SK-N-SH treated with all-trans-retinoic acid at 6 μM for 48 hours (cell line): Measurements from ENCODE around the gene VMAC.

Source experiments
- ATAC-seq: fragments of 200-7000 bp; cut with Tn5 transposase; 3 replicates; pipeline ENCODE4 v1.9.1; 2020; ENCODE audit warnings: mild to moderate bottlenecking, moderate library complexity
- ARNTL ChIP-seq: fragments of 450-650 bp; formaldehyde crosslinking; IDR thresholded peaks from 2 replicates; pipeline ENCODE4 v1.5.0; 2020; ENCODE audit warnings: low read depth, mild to moderate bottlenecking, moderate library complexity, borderline replicate concordance
- BACH2 ChIP-seq: fragments of 250-450 bp; sonication (Bioruptor Pico); IDR thresholded peaks from 2 replicates; pipeline ENCODE4 v1.9.0; 2021; ENCODE audit warnings: mild to moderate bottlenecking, borderline replicate concordance
- CSDC2 ChIP-seq: fragments of 250-450 bp; sonication (Bioruptor Pico); IDR thresholded peaks from 2 replicates; pipeline ENCODE4 v1.5.0; 2020; ENCODE audit warnings: mild to moderate bottlenecking, moderate library complexity
- GLIS3 ChIP-seq: fragments of 250-450 bp; sonication (Bioruptor Pico); IDR thresholded peaks from 2 replicates; pipeline ENCODE4 v1.5.0; 2020; ENCODE audit warnings: mild to moderate bottlenecking, moderate library complexity
- ISL1 ChIP-seq: fragments of 250-450 bp; sonication (Bioruptor Pico); IDR thresholded peaks from 2 replicates; pipeline ENCODE4 v2.1.2; 2022; ENCODE audit warnings: mild to moderate bottlenecking, moderate library complexity
- PPARA ChIP-seq: fragments of 250-450 bp; sonication (Bioruptor Pico); IDR thresholded peaks from 2 replicates; pipeline ENCODE4 v1.5.0; 2020; ENCODE audit warnings: mild to moderate bottlenecking, borderline replicate concordance
- TCF4 ChIP-seq: fragments of 250-450 bp; sonication (Bioruptor Pico); IDR thresholded peaks from 2 replicates; pipeline ENCODE4 v1.8.0; 2021; ENCODE audit warnings: mild to moderate bottlenecking, moderate library complexity, borderline replicate concordance
- TOX ChIP-seq: fragments of 250-450 bp; sonication (Bioruptor Pico); IDR thresholded peaks from 2 replicates; pipeline ENCODE4 v1.8.0; 2021; ENCODE audit warnings: mild to moderate bottlenecking, moderate library complexity, borderline replicate concordance
- ZNF565 ChIP-seq: fragments of 450-650 bp; formaldehyde crosslinking; conservative IDR thresholded peaks from 2 replicates; pipeline ENCODE4 v1.5.0; 2020; ENCODE audit warnings: low read depth, mild to moderate bottlenecking, moderate library complexity
- ZNF70 ChIP-seq: fragments of 450-650 bp; formaldehyde crosslinking; IDR thresholded peaks from 2 replicates; pipeline ENCODE4 v1.5.0; 2020; ENCODE audit warnings: mild to moderate bottlenecking, moderate library complexity
- TF ChIP-seq, protein P1 (sequence below): fragments of 250-450 bp; sonication (Bioruptor Pico); IDR thresholded peaks from 2 replicates; pipeline ENCODE4 v1.8.0; 2020; ENCODE audit warnings: mild to moderate bottlenecking, moderate library complexity, borderline replicate concordance
- TF ChIP-seq, protein P2 (sequence below): fragments of 250-450 bp; sonication (Bioruptor Pico); IDR thresholded peaks from 2 replicates; pipeline ENCODE4 v1.8.0; 2021; ENCODE audit warnings: low read depth, mild to moderate bottlenecking, moderate library complexity, borderline replicate concordance
- TF ChIP-seq, protein P3 (sequence below): fragments of 250-450 bp; sonication (Bioruptor Pico); IDR thresholded peaks from 2 replicates; pipeline ENCODE4 v1.5.0; 2020; ENCODE audit warnings: mild to moderate bottlenecking, moderate library complexity

Gene VMAC

DNA sequence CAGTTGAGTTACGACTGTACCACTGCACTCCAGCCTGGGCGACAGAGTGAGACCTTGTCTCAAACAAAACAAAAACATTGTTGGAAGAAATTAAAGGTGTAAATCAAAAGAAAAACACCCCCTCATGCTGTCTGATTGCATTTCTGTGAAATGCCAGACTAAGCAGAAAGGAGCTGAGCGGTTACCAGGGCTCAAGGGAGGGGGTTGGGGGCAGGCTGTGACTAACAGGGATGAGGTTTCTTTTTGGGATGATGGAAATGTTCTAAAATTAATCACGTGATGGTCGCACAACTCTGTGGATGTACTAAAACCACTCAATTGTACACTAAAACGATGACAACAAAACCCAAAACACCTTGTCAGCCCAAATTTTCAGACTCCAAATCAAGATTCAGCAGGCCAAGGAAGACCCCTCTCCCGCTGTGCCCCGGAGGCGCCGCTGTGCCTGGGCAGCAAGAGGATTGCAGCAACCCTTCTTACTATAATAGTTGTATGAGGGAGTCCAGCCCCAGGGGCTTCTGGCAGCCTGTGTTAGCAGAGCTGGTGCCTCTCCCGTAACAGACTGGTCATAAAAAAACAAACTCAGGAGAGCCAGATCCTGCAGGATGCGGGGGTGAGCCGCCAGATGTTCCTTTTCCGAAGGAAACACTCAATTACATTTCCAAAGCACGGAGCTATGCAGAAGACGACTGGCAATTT, 30.3 kb downstream of the VMAC start:
- TF ChIP-seq TOX, result no peak
- TF ChIP-seq GLIS3 (CRISPR knock-in tag), result no peak
- peak; percentile 87; the same call in 1 of the 2 replicates for TF ChIP-seq TCF4
- peak; percentile 60 for ATAC-seq

DNA sequence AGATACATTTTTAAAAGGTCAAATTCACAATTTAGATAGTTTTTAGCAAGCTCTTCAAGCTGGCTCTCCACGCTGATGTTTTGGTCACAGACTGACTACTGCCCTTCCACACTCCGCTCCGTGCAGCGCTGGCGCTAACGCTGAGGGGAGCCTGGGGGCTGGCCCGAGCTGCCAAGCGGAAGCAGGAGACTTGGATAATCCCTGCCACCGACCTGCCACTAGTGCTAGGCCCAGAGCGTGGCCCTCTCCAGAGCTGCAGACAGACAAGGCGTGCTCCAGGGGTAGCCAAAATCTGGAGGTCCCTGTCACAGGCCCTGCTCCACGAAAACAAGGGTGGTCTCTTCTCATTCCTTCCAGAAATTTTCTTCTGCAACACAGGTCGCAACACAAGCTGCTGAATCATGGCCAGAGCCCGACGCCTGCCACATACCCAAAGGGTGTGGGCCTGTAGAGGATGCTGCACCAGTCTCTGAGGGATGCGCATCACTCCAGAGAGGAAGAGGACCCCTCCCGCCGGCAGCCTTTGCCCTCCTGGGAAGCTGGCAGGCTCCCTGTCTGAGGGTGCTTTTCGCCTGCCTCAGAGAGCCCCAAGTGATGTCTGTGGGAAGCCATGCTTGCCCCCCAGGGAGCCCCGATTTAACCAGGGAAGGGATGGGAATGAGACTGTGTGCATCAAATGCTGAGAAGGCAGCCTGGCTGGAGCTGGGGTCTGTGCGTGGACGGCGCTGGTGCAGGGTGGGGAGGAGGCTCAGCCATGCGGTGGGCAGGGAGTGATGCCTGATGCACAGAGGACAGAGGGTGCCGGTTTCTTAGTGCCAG, 31.0 kb downstream of the VMAC start:
- peak; percentile 47 for ATAC-seq
- TF ChIP-seq ZNF70 (CRISPR knock-in tag) (no peak), BACH2 (CRISPR knock-in tag) (no peak), ARNTL (CRISPR knock-in tag) (no peak), TCF4 (no peak), ZNF565 (no peak)
- TF ChIP-seq, protein P1, sequence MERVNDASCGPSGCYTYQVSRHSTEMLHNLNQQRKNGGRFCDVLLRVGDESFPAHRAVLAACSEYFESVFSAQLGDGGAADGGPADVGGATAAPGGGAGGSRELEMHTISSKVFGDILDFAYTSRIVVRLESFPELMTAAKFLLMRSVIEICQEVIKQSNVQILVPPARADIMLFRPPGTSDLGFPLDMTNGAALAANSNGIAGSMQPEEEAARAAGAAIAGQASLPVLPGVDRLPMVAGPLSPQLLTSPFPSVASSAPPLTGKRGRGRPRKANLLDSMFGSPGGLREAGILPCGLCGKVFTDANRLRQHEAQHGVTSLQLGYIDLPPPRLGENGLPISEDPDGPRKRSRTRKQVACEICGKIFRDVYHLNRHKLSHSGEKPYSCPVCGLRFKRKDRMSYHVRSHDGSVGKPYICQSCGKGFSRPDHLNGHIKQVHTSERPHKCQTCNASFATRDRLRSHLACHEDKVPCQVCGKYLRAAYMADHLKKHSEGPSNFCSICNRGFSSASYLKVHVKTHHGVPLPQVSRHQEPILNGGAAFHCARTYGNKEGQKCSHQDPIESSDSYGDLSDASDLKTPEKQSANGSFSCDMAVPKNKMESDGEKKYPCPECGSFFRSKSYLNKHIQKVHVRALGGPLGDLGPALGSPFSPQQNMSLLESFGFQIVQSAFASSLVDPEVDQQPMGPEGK (CRISPR knock-in tag), result no peak

DNA sequence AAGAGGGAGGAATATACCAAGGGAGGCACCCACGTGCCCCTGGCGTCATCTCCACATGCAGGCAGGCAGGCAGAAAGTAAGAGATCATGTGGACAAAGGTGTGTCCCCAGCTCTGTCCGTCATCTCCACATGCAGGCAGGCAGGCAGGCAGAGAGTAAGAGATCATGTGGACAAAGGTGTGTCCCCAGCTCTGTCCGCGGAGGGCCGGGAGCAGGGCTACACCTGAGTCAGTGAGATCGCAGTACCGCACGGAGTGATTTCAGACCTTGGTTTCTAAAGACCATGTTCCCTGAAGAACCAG, 31.6 kb downstream of the VMAC start:
- no peak for ATAC-seq
- TF ChIP-seq ISL1 (CRISPR knock-in tag) (no peak), TCF4 (no peak)
- TF ChIP-seq, protein P1 (CRISPR knock-in tag), result no peak
- TF ChIP-seq, all 23 proteins: peak for 0

DNA sequence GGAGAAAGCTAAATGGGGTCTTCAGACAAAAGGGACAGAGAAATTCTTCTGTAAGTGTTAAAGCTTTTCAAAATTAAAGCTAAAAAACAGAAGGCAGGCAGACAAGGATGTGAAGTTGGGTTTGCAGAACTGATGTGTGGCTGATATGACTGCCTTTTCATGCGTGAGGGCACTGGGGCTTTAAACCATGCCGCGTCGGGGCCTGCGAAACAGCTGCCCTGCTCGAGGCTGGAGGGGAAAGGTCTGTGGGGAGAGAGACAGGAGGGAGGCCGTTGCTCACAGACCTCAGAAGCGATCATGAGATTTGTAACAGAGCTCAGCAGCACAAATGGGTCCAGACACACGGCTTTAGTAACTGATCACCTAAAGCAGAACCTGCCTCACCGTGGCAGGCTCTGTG, 32.9 kb downstream of the VMAC start:
- TF ChIP-seq, protein P2, sequence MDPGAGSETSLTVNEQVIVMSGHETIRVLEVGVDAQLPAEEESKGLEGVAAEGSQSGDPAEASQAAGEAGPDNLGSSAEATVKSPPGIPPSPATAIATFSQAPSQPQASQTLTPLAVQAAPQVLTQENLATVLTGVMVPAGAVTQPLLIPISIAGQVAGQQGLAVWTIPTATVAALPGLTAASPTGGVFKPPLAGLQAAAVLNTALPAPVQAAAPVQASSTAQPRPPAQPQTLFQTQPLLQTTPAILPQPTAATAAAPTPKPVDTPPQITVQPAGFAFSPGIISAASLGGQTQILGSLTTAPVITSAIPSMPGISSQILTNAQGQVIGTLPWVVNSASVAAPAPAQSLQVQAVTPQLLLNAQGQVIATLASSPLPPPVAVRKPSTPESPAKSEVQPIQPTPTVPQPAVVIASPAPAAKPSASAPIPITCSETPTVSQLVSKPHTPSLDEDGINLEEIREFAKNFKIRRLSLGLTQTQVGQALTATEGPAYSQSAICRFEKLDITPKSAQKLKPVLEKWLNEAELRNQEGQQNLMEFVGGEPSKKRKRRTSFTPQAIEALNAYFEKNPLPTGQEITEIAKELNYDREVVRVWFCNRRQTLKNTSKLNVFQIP, result no peak
- peak; percentile 26; the same call in 1 of the 2 replicates for TF ChIP-seq TCF4
- ATAC-seq, result no peak; the same call in 2 of the 3 replicates

DNA sequence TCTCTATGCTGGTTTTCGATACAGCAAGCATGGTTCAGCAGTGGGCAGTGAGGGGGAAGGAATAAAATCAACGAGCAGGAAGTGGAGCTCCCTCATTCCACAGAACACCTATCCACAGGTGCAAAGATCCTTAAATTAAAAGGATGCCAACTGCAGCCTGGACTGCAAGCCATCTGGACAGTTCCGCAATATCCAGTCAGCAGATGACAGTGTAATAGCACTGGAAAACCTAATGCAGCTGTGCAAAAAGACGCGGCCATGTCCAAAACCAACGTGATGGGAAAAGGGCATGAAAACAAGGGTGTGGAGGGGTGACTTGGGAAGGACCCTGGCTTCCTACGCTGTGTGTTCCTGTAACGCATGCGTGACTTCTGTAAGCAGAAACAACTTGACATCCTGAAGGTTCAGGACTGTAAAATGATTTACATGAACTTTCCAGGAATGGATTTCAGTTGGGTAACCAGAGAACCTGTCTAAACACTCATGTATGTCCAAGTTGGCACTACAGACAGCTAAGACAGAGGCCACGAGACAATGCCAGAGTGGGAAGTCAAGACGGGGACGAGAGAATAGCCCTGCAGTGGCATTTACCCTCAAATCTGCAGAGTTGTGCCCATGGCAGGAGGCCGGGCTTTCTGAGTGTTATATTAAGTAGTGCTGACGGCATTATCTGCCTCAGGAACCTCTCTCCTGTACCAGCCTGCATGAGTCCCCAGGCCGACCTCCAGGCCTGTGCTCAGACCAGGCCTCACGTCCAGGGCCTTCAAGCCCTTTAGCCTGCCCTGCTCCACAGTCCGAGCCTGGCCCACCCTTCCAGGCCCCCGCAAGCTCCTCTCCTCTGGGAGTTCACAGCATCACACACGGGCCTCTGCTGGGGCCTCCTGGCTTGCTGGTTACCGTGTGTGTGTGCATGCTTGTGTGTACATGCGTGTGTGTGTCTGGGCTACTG, 35.9 kb downstream of the VMAC start:
- no peak for ATAC-seq
- TF ChIP-seq TCF4 (no peak), CSDC2 (CRISPR knock-in tag) (no peak), PPARA (no peak)
- TF ChIP-seq, protein P3, sequence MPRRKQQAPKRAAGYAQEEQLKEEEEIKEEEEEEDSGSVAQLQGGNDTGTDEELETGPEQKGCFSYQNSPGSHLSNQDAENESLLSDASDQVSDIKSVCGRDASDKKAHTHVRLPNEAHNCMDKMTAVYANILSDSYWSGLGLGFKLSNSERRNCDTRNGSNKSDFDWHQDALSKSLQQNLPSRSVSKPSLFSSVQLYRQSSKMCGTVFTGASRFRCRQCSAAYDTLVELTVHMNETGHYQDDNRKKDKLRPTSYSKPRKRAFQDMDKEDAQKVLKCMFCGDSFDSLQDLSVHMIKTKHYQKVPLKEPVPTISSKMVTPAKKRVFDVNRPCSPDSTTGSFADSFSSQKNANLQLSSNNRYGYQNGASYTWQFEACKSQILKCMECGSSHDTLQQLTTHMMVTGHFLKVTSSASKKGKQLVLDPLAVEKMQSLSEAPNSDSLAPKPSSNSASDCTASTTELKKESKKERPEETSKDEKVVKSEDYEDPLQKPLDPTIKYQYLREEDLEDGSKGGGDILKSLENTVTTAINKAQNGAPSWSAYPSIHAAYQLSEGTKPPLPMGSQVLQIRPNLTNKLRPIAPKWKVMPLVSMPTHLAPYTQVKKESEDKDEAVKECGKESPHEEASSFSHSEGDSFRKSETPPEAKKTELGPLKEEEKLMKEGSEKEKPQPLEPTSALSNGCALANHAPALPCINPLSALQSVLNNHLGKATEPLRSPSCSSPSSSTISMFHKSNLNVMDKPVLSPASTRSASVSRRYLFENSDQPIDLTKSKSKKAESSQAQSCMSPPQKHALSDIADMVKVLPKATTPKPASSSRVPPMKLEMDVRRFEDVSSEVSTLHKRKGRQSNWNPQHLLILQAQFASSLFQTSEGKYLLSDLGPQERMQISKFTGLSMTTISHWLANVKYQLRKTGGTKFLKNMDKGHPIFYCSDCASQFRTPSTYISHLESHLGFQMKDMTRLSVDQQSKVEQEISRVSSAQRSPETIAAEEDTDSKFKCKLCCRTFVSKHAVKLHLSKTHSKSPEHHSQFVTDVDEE (CRISPR knock-in tag), result no peak
- TF ChIP-seq, all 23 proteins: peak for 0
